Activated T-helper 1 cell treated with anti-CD3 and anti-CD28 coated beads, Interleukin-12 subunit alpha, Interleukin-12 subunit beta, Interleukin-2, Interleukin-4 antibody, amounts not matched to agents 30 ng/mL and 10 ng/mL and 1 ng/mL, durations not matched to agents 14 hours and 24 hours and 36 hours (primary cell): ENCODE measurements around the gene ATP6AP2. TPM values are rescaled to one million over a fixed set of nuclear protein-coding genes. Genes with fewer than 3 reads are reported as not detected.
"Not testable (repeated sequence)": the region's sequence is repeated elsewhere in the genome, so short reads cannot be mapped to it uniquely, and the experiment has no call there.

Experiments used
- DNase-seq: peaks from one replicate; pipeline ENCODE4 v3.0.0; 2021; ENCODE audit warnings: low spot score
- H3K27ac Mint-ChIP-seq: one replicate; pipeline ENCODE4 v1.8.0; 2021; ENCODE audit warnings: mild to moderate bottlenecking, mixed read lengths
- H3K27me3 Mint-ChIP-seq: one replicate; pipeline ENCODE4 v1.8.0; 2022; ENCODE audit warnings: mild to moderate bottlenecking, moderate library complexity, mixed read lengths; ENCODE audit not compliant: insufficient read depth
- H3K36me3 Mint-ChIP-seq: one replicate; pipeline ENCODE4 v1.8.0; 2021; ENCODE audit warnings: low read depth, mixed read lengths
- H3K4me1 Mint-ChIP-seq: one replicate; pipeline ENCODE4 v1.8.0; 2021; ENCODE audit warnings: low read depth, mixed read lengths
- H3K4me3 Mint-ChIP-seq: one replicate; pipeline ENCODE4 v1.8.0; 2021; ENCODE audit warnings: mild to moderate bottlenecking, moderate library complexity, mixed read lengths
- H3K9me3 Mint-ChIP-seq: one replicate; pipeline ENCODE4 v1.8.0; 2021; ENCODE audit warnings: mixed read lengths
- intact Hi-C: fragments of 100-400 bp; cut with micrococcal nuclease; formaldehyde crosslinking; loops from one replicate; pipeline ENCODE4 v1.15.1; 2024
- total RNA-seq: library from RNA; stranded (reverse); gene quantifications from 2 replicates; pipeline ENCODE4 v1.2.3, GENCODE V29; 2022

ATP6AP2 gene
- total RNA-seq, 1 donor from 2014 or later, result 65.4 TPM

DNA sequence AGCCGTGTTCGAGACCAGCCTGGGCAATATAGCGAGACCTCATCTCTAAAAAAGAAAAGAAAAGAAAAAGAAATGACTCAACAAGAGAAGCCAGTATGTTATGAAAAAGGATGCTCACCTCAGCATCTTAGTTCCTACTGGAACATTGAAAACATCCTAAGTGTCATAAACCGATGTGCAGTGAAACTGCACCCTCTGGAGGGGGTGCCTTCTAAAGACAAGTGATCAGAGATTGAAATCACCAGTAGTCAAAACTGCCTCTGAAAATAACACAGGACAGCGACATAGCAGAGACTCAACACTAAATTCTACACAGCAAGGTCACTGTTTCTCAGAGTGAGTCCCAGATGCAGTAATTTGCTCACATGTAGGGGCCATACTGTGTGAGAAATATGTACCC is 28.0 kb upstream of the ATP6AP2 start:
- intact Hi-C loops, result no loop called here
- Mint-ChIP-seq H3K27ac (no peak overlapping the region), H3K4me1 (no peaks in the 10 kb centered on the region), H3K9me3 (no peaks in the 10 kb centered on the region), H3K4me3 (no peak overlapping the region), H3K36me3 (no peaks in the 10 kb centered on the region), H3K27me3 (peaks cover 4% of the 10 kb centered on the region)
- DNase-seq, result no peak

DNA sequence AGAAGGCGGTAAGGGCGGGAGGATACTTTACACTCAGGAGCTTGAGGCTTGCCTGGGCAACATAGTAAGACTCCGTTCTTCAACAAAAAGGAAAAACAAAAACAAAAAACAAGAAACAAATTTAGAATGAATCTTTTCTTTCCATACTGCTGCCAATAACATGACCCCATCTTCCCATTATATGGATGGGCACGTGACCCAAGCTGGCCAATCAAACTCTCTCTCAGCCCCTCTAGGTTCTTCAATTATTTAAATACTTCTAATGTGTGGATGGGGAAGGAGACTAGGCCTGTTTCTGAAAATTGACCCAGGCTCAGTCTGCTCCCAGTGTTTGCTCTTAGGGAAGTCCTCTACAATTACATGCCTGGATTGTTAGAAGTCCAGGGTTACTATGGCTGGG is 22.2 kb upstream of the ATP6AP2 start:
- Mint-ChIP-seq H3K4me1 (peaks cover 4% of the 10 kb centered on the region), H3K9me3 (no peaks in the 10 kb centered on the region), H3K36me3 (no peaks in the 10 kb centered on the region), H3K4me3 (no peak overlapping the region), H3K27ac (no peak overlapping the region), H3K27me3 (peaks cover 4% of the 10 kb centered on the region)
- no peak for DNase-seq
- intact Hi-C loops, result no loop called here

DNA sequence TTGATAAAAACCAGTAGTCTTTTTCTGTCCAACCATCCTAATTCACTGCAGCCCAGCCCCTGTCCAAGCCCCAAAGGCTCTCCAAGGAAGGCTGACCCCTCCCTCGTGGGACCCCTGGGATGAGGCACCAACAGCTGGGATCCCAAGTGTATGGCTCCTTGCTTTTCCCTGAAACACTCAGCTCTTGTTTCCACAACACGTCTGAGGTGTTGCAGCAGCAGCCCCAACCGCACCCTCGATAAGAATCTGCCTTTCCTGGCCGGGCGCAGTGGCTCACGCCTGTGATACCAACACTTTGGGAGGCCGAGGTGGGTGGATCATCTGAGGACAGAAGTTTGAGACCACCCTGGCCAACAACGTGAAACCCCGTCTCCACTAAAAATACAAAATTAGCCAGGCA is 17.0 kb upstream of the ATP6AP2 start:
- Mint-ChIP-seq H3K4me1 (peaks cover 4% of the 10 kb centered on the region), H3K9me3 (no peaks in the 10 kb centered on the region), H3K4me3 (no peak overlapping the region), H3K27ac (no peak overlapping the region), H3K27me3 (peaks cover 4% of the 10 kb centered on the region), H3K36me3 (no peaks in the 10 kb centered on the region)
- no peak for DNase-seq
- intact Hi-C loops, result no loop called here

DNA sequence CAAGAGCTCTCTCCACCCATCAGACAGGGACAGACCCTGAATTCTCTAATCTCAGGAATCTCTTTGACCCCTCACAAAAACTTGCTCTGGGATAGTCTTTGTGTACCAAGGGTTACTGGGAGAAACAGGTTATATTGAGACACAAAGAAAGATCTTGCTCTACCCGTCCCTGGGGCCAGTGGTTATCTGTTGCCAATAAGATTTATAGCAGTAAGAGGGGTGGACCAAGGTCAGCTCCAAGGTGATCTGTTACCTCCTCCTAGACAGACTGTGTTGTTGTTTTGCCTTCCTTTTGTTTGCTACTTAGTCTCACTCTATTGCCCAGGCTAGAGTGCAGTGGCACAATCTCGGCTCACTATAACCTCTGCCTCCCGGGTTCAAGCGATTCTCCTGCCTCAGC is 16.3 kb upstream of the ATP6AP2 start:
- no peak for DNase-seq
- no peak overlapping the region for H3K4me3 Mint-ChIP-seq
- H3K27ac Mint-ChIP-seq, result no peak overlapping the region
- H3K9me3 Mint-ChIP-seq, result no peaks in the 10 kb centered on the region
- H3K4me1 Mint-ChIP-seq, result peaks cover 4% of the 10 kb centered on the region
- H3K27me3 Mint-ChIP-seq, result peaks cover 4% of the 10 kb centered on the region
- H3K36me3 Mint-ChIP-seq, result no peaks in the 10 kb centered on the region
- intact Hi-C loops, result no loop called here

DNA sequence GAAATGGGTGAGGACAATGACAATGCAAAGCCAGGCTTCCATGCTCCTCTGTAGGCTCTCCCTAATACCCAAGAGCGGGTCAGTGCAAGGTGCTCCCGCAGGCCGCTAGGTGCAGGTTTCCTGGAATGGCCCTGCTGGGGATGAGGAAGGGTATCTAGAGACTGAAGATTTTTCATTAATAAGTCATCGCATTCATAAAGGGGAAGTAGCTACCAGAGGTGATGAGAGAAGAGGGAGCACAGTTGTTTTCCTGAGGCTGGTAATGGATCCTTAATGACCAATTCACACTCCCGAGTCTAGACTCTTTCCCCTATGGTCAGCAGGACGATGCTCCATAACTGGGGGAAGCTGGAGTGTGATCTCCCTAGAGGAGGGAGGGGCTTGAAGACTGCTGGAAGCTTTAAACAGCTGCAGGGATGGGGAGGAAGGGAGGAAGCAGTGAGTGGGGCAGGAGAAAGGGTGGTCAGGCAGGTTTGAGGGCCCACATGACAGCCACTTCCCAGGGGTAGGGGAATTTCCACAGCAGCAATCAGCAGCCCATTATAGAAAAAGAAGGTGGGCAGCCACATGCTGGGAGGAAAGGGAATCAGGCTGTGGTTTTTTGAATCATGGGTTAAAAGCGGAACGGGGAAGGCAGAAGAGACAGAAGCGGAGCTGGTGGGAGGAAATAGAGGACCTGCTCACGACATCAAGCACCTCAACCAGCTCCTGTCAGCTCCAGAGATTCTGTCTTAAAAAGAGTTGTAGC is 10.2 kb upstream of the ATP6AP2 start:
- Mint-ChIP-seq H3K36me3 (no peaks in the 10 kb centered on the region), H3K4me1 (peaks cover 18% of the 10 kb centered on the region), H3K9me3 (no peaks in the 10 kb centered on the region), H3K4me3 (peak overlapping the region; percentile 59), H3K27ac (peak overlapping the region; percentile 80), H3K27me3 (peaks cover 3% of the 10 kb centered on the region)
- intact Hi-C loops, result loop anchor here (1.0 kb wide), 1 partner anchor 10 kb away; the partner anchor contains the start of gene ATP6AP2
- DNase-seq, result no peak

DNA sequence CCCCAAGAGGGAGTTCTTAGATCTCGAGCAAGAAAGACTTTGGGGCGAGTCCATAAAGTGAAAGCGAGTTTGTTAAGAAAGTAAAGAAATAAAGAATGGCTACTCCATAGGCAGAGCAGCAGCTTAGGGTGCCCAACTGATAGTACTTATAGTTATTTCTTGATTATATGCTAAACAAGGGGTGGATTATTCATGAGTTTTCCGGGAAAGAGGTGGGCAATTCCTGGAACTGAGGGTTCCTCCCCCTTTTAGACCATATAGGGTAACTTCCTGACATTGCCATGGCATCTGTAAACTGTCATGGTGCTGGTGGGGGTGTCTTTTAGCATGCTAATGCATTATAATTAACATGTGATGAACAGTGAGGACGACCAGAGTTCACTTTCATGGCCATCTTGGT is 9.6 kb upstream of the ATP6AP2 start:
- H3K9me3 Mint-ChIP-seq, H3K36me3 Mint-ChIP-seq, H3K27me3 Mint-ChIP-seq: not testable (repeated sequence)
- peaks cover 18% of the 10 kb centered on the region for H3K4me1 Mint-ChIP-seq
- peak overlapping the region; percentile 59 for H3K4me3 Mint-ChIP-seq
- peak overlapping the region; percentile 80 for H3K27ac Mint-ChIP-seq
- peak; percentile 20 for DNase-seq
- intact Hi-C loops, result loop anchor here (1.0 kb wide), 1 partner anchor 9 kb away; the partner anchor contains the start of gene ATP6AP2

DNA sequence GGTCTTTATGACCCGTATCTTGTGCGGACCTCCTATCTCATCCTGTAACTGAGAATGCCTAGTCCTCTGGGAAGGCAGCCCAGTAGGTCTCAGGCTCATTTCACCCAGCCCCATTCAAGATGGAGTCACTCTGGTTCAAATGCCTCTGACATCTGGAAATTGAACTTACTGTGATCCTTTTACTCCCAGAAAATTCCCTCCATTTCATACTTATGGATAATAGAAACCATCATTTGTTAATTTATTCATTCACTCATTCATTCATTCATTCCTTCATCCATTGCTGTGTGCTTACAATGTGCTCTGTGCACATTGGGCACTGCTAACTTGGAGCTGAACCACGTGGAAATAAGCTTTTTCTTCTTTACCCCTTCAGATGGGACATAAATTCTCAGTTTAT is 9.2 kb upstream of the ATP6AP2 start:
- Mint-ChIP-seq H3K36me3 (no peaks in the 10 kb centered on the region), H3K4me3 (no peak overlapping the region), H3K9me3 (no peaks in the 10 kb centered on the region), H3K27ac (no peak overlapping the region), H3K4me1 (peaks cover 18% of the 10 kb centered on the region), H3K27me3 (peaks cover 3% of the 10 kb centered on the region)
- no peak for DNase-seq
- intact Hi-C loops, result loop anchor here (1.0 kb wide), 1 partner anchor 9 kb away; the partner anchor contains the start of gene ATP6AP2

DNA sequence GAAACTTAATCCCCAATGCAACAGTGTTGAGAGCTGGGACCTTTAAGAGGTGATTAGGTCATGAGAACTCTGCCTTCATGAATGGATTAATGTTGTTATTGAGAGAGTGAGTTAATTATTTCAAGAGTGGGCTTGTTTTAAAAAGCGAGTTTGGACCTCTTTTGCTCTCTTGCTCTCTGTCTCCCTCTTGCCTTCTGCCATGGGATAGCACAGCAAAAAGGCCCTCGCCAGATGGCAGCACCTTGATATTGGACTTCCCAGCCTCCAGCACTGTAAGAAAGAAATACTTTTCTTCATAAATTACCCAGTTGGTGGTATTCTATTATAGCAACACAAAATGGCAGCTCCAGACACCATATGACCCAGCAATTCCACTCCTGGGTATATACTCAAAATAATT is 7.0 kb upstream of the ATP6AP2 start:
- Mint-ChIP-seq H3K36me3 (no peaks in the 10 kb centered on the region), H3K27me3 (no peaks in the 10 kb centered on the region), H3K4me3 (no peak overlapping the region), H3K27ac (no peak overlapping the region), H3K4me1 (peaks cover 18% of the 10 kb centered on the region), H3K9me3 (no peaks in the 10 kb centered on the region)
- intact Hi-C loops, result loop anchor here (1.0 kb wide), 1 partner anchor 29 kb away; no protein-coding TSS in a partner anchor
- DNase-seq, result peak; percentile 12

DNA sequence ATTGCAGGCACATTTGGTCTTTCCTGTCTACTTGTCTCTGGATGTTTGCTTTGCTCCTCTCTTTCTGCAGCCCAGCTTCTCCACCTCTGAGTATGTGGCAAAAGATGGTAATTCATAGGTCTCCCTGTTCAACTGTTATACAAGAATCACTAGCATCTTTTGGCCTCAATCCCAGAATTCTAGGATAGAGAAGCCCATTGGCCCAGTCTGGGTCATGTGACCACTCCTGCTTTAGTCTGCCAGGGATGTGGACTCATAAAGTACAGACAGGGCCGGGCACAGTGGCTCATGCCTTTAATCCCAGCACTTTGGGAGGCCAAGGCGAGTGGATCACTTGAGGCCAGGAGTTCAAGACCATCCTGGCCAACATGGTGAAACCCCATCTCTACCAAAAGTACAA is 5.4 kb upstream of the ATP6AP2 start:
- H3K27me3 Mint-ChIP-seq, H3K9me3 Mint-ChIP-seq, H3K4me3 Mint-ChIP-seq, H3K36me3 Mint-ChIP-seq, DNase-seq, intact Hi-C loops, H3K27ac Mint-ChIP-seq: not testable (repeated sequence)
- peaks cover 13% of the 10 kb centered on the region for H3K4me1 Mint-ChIP-seq

DNA sequence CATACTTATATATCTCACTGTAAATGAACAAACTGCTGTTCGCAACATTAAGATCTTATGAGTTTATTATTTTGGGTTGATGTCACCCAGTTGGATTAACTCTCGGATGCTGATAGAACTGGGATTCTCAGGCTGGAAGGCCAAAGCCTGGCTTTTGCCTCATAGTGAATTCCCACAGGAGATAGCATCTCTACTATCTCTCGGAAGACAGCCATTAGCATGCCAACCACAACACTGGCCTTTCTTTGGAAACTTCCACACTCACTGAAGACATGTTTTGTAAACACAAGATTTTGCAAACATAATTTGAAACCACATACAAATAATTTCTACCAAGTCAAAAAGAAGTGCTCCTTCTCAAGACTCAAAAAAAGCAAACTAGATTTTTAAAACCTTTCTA is 4.5 kb upstream of the ATP6AP2 start:
- Mint-ChIP-seq H3K4me1 (peaks cover 4% of the 10 kb centered on the region), H3K27ac (no peak overlapping the region), H3K27me3 (no peaks in the 10 kb centered on the region), H3K9me3 (no peaks in the 10 kb centered on the region), H3K4me3 (no peak overlapping the region), H3K36me3 (no peaks in the 10 kb centered on the region)
- intact Hi-C loops, result no loop called here
- no peak for DNase-seq

DNA sequence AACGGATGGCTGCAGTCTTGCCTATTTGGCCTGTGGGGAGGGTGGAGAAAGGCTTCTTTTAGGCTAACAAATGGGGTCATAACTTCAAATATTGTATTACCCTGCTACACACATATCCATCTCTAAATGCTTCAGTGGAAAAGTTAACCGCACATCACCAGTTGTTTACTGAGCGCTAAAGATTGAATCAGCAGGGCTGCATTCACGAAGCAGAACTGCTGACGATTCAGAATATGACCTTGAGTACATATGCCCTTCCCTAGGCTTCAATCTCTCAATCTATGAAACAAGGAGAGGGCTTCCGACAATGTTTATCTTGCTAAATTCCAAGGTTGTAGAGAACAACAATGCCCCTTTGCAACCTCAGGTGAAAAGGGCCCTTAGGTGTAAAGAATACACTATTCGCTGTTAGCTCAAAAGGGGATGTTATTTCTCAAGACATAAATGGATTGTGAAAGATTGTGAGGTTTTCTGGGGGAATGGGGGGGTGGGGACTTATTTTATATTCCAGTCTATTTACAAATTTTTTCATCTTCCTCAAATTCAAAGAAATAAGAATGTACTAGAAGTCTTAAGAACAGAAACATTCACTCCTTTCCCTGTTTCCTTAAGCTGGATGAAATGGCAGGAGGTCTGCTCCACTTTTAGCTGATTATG is 2.6 kb upstream of the ATP6AP2 start:
- DNase-seq, result no peak
- Mint-ChIP-seq H3K4me3 (no peak overlapping the region), H3K36me3 (no peaks in the 10 kb centered on the region), H3K4me1 (peaks cover 13% of the 10 kb centered on the region), H3K27ac (no peak overlapping the region), H3K27me3 (no peaks in the 10 kb centered on the region), H3K9me3 (no peaks in the 10 kb centered on the region)
- intact Hi-C loops, result no loop called here

DNA sequence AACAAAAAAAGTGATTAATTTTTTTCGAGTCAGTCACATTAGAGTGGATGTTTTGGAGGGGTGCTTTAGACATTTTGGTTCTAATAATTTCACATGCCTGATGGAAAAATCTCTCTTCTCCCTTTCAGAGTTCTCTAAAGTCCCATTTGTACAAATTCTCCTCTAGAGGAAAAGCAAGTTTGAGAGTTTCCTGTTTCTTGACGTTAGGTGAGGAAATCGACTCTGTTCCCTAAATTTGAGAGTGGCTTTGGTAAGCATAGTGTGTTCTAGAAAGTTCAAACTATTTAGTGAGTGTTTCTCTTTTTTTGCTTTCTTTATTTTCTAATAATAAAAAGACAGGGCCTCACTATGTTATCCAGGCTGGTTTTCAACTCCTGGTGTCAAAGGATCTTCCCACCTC is 1.6 kb upstream of the ATP6AP2 start:
- H3K27me3 Mint-ChIP-seq, result no peaks in the 10 kb centered on the region
- no peak for DNase-seq
- H3K36me3 Mint-ChIP-seq, result peaks cover 4% of the 10 kb centered on the region
- H3K4me1 Mint-ChIP-seq, result peaks cover 17% of the 10 kb centered on the region
- H3K27ac Mint-ChIP-seq, result no peak overlapping the region
- H3K4me3 Mint-ChIP-seq, result no peak overlapping the region
- no peaks in the 10 kb centered on the region for H3K9me3 Mint-ChIP-seq
- intact Hi-C loops, result no loop called here

DNA sequence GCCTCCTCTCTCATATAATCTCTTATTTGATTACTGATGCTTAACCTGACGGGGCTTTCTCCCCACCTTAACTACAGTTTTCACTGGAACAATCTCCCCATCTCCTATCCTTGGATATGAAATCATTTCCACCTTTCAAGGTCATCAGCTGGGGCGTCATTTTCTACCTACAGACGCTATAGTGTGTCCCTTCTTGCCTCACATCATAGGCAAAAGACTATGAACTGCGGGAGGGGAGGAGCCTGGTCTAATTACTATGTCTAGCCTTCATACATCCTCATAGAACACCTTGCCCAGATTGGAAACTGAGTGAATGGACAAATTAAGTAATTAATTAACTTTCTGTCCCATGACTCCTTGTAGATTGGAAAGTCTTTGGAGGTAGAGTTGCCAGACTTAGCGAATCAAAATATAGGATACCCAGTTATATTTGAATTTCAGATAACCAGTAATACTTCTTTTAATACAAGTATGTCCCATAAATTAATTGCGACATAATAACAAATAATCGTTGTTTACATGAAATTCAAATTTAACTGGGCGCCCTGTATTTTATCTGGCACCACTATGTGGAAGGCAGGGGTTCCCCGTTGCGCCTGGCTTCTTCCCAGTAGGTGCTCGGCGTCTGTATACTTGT is 752 bp upstream of the ATP6AP2 start:
- Mint-ChIP-seq H3K27me3 (no peaks in the 10 kb centered on the region), H3K4me1 (peaks cover 17% of the 10 kb centered on the region), H3K4me3 (peak overlapping the region; percentile 94), H3K27ac (peak overlapping the region; percentile 97), H3K36me3 (peaks cover 4% of the 10 kb centered on the region), H3K9me3 (no peaks in the 10 kb centered on the region)
- intact Hi-C loops, result loop anchor here (1.0 to 10.0 kb wide), 7 partner anchors 9 to 752 kb away; partner anchors contain the start of genes CXorf38, DDX3X, MED14 and USP9X
- no peak for DNase-seq
